ENCODE measurements around the gene FSCN2. TPM values are rescaled to one million over a fixed set of nuclear protein-coding genes. Genes with fewer than 3 reads are reported as not detected.

FSCN2 gene
- total and polyA plus RNA-seq, 2 experiments from 2014 or later: 0.13 to 1.6 TPM

- H3K4me3 Mint-ChIP-seq: peak overlapping the region; percentile 98
- Histone ChIP-seq H3F3A (replicated peaks; ENCODE audit: low read depth) (peaks cover 50% of the 10 kb centered on the region), H3K4me1 (ENCODE audit: insufficient read depth) (peaks cover 9% of the 10 kb centered on the region), H3K36me3 (ENCODE audit: insufficient read depth) (peaks cover 36% of the 10 kb centered on the region), H3K9me2 (ENCODE audit: insufficient read depth) (no peaks in the 10 kb centered on the region), H3K27me3 (ENCODE audit: insufficient read depth) (no peaks in the 10 kb centered on the region), H3K4me3 (peak overlapping the region; percentile 97), H3K27ac (ENCODE audit: low read depth) (peak overlapping the region; percentile 80), H3K79me2 (replicated peaks; ENCODE audit: insufficient read depth) (peaks cover 36% of the 10 kb centered on the region), H4K20me1 (replicated peaks; ENCODE audit: insufficient read depth) (peaks cover 33% of the 10 kb centered on the region), H3K4me2 (peak overlapping the region; percentile 96), H2AFZ (no peak overlapping the region)
- peaks cover 42% of the 10 kb centered on the region for H3K9me3 Mint-ChIP-seq
- H3K36me3 Mint-ChIP-seq (ENCODE audit: low read depth): peaks cover 50% of the 10 kb centered on the region
- H3K27me3 Mint-ChIP-seq (ENCODE audit: insufficient read depth, low read depth, poor library complexity): peaks cover 65% of the 10 kb centered on the region
- no peak for ATAC-seq
- peaks cover 20% of the 10 kb centered on the region for H3K4me1 Mint-ChIP-seq
- peak overlapping the region; percentile 87 for H3K27ac Mint-ChIP-seq
- TF ChIP-seq POLR2AphosphoS5 (IDR thresholded peaks at IDR 0.05; ENCODE audit: low read depth): 0 out of 2 replicates have a peak, but pooled peaks have one; percentile 25
- no peak for TF ChIP-seq CREB1 (CRISPR knock-in tag; IDR thresholded peaks at IDR 0.05; ENCODE audit: low read depth)
- DNase-seq (ENCODE audit: low spot score): no peak
Measured at GRCh38 chr17:81509972-81510784, 18.0 kb upstream of the FSCN2 start.

GRCh38 chr17:81510785-81511553 lies 17.2 kb upstream of the FSCN2 start:
- Histone ChIP-seq H2AFZ (no peak overlapping the region), H3K9me2 (ENCODE audit: insufficient read depth) (no peaks in the 10 kb centered on the region), H3K4me3 (peak overlapping the region; percentile 97), H3F3A (replicated peaks; ENCODE audit: low read depth) (peaks cover 53% of the 10 kb centered on the region), H3K4me2 (peak overlapping the region; percentile 96), H3K27me3 (ENCODE audit: insufficient read depth) (no peaks in the 10 kb centered on the region), H3K27ac (ENCODE audit: low read depth) (peak overlapping the region; percentile 69), H3K79me2 (replicated peaks; ENCODE audit: insufficient read depth) (peaks cover 44% of the 10 kb centered on the region), H3K36me3 (ENCODE audit: insufficient read depth) (peaks cover 36% of the 10 kb centered on the region), H4K20me1 (replicated peaks; ENCODE audit: insufficient read depth) (peaks cover 39% of the 10 kb centered on the region), H3K4me1 (ENCODE audit: insufficient read depth) (peaks cover 15% of the 10 kb centered on the region)
- H3K27ac Mint-ChIP-seq: peak overlapping the region; percentile 91
- TF ChIP-seq POLR2AphosphoS5 (IDR thresholded peaks at IDR 0.05; ENCODE audit: low read depth) (peak; percentile 65), ZNF331 (CRISPR knock-in tag; IDR thresholded peaks at IDR 0.05; ENCODE audit: low read depth) (no peak)
- no peak for ATAC-seq
- H3K27me3 Mint-ChIP-seq (ENCODE audit: insufficient read depth, low read depth, poor library complexity): peaks cover 64% of the 10 kb centered on the region
- peaks cover 23% of the 10 kb centered on the region for H3K4me1 Mint-ChIP-seq
- peaks cover 50% of the 10 kb centered on the region for H3K36me3 Mint-ChIP-seq (ENCODE audit: low read depth)
- H3K9me3 Mint-ChIP-seq: peaks cover 42% of the 10 kb centered on the region
- H3K4me3 Mint-ChIP-seq: peak overlapping the region; percentile 98
- no peak for DNase-seq (ENCODE audit: low spot score)

GRCh38 chr17:81511554-81511803 lies 16.7 kb upstream of the FSCN2 start:
- H3K36me3 Mint-ChIP-seq (ENCODE audit: low read depth): peaks cover 50% of the 10 kb centered on the region
- H3K4me1 Mint-ChIP-seq: peaks cover 23% of the 10 kb centered on the region
- H3K27ac ChIP-seq (ENCODE audit: low read depth): peak overlapping the region; percentile 69; the same call in 1 of the 2 replicates
- H4K20me1 ChIP-seq (replicated peaks; ENCODE audit: insufficient read depth): peaks cover 40% of the 10 kb centered on the region
- peak overlapping the region; percentile 91 for H3K27ac Mint-ChIP-seq
- no peaks in the 10 kb centered on the region for H3K9me2 ChIP-seq (ENCODE audit: insufficient read depth)
- no peak for ATAC-seq
- H3K4me3 ChIP-seq: peak overlapping the region; percentile 97
- peak overlapping the region; percentile 96 for H3K4me2 ChIP-seq
- H3K79me2 ChIP-seq (replicated peaks; ENCODE audit: insufficient read depth): peaks cover 49% of the 10 kb centered on the region
- no peak overlapping the region for H2AFZ ChIP-seq
- peaks cover 51% of the 10 kb centered on the region for H3F3A ChIP-seq (replicated peaks; ENCODE audit: low read depth)
- H3K4me1 ChIP-seq (ENCODE audit: insufficient read depth): peaks cover 20% of the 10 kb centered on the region
- H3K36me3 ChIP-seq (ENCODE audit: insufficient read depth): peaks cover 36% of the 10 kb centered on the region
- peaks cover 63% of the 10 kb centered on the region for H3K27me3 Mint-ChIP-seq (ENCODE audit: insufficient read depth, low read depth, poor library complexity)
- H3K27me3 ChIP-seq (ENCODE audit: insufficient read depth): no peaks in the 10 kb centered on the region
- H3K4me3 Mint-ChIP-seq: peak overlapping the region; percentile 98
- DNase-seq (ENCODE audit: low spot score): no peak
- H3K9me3 Mint-ChIP-seq: peaks cover 42% of the 10 kb centered on the region
- no peak for TF ChIP-seq CREB1 (CRISPR knock-in tag; IDR thresholded peaks at IDR 0.05; ENCODE audit: low read depth)
- no peak for TF ChIP-seq EZH2 (IDR thresholded peaks at IDR 0.05; ENCODE audit: low read depth, unreplicated experiment)
- no peak for TF ChIP-seq NANOG (IDR thresholded peaks at IDR 0.05; ENCODE audit: borderline replicate concordance)
- no peak for TF ChIP-seq CTCF (conservative IDR thresholded peaks at IDR 0.05; ENCODE audit: low read depth in 2 of 2)
- TF ChIP-seq STAT1 (IDR thresholded peaks at IDR 0.05; ENCODE audit: unreplicated experiment): no peak
- no peak for TF ChIP-seq ETS1 (IDR thresholded peaks at IDR 0.05)
